Ishikawa (cell line): Measurements from ENCODE around the gene FAM219A.

ENCODE experiments used
- CEBPB ChIP-seq: IDR thresholded peaks from 2 replicates; pipeline ENCODE4 v1.6.1; 2012
- EP300 ChIP-seq: IDR thresholded peaks from 2 replicates; pipeline ENCODE4 v1.6.1; 2012; ENCODE audit warnings: borderline replicate concordance
- RAD21 ChIP-seq: IDR thresholded peaks from 2 replicates; pipeline ENCODE4 v1.6.1; 2012; ENCODE audit warnings: low read depth
- TAF1 ChIP-seq: IDR thresholded peaks from 2 replicates; pipeline ENCODE4 v1.6.1; 2012; ENCODE audit warnings: low read depth, mild to moderate bottlenecking
- TCF12 ChIP-seq: IDR thresholded peaks from 2 replicates; pipeline ENCODE4 v1.6.1; 2012; ENCODE audit warnings: low read depth
- TF ChIP-seq, protein P1 (sequence below): IDR thresholded peaks from 2 replicates; pipeline ENCODE4 v1.6.1; 2012; ENCODE audit warnings: low read depth, mild to moderate bottlenecking

DNA sequence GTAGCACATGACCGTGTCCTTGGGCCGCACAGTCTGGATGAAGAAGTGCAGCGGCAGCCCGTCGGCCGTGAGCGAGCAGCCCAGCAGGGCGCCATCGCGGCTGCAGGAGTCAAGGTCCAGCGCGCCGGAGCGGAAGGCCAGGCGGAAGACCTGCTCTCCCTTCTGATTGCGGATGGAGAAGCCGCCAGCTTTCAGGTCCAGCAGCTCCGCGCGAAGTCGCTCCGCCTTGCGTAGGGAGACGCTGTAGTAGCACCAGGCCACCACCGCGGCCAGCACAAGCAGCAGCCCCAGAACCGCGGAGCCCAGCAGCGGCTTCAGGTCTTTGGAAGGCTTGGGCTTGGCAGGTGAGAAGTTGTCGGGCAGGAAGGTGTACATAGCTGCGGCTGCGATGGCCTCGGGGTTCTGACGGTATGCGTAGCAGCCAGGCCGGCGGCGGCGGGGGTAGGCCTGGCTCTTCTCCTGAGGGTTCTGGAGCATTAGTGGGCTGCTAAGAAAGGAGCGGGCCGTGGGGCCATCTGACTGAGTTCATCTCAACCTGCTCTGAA lies 85.8 kb downstream of the FAM219A start:
- TF ChIP-seq TAF1 = no peak
- TF ChIP-seq, protein P1, sequence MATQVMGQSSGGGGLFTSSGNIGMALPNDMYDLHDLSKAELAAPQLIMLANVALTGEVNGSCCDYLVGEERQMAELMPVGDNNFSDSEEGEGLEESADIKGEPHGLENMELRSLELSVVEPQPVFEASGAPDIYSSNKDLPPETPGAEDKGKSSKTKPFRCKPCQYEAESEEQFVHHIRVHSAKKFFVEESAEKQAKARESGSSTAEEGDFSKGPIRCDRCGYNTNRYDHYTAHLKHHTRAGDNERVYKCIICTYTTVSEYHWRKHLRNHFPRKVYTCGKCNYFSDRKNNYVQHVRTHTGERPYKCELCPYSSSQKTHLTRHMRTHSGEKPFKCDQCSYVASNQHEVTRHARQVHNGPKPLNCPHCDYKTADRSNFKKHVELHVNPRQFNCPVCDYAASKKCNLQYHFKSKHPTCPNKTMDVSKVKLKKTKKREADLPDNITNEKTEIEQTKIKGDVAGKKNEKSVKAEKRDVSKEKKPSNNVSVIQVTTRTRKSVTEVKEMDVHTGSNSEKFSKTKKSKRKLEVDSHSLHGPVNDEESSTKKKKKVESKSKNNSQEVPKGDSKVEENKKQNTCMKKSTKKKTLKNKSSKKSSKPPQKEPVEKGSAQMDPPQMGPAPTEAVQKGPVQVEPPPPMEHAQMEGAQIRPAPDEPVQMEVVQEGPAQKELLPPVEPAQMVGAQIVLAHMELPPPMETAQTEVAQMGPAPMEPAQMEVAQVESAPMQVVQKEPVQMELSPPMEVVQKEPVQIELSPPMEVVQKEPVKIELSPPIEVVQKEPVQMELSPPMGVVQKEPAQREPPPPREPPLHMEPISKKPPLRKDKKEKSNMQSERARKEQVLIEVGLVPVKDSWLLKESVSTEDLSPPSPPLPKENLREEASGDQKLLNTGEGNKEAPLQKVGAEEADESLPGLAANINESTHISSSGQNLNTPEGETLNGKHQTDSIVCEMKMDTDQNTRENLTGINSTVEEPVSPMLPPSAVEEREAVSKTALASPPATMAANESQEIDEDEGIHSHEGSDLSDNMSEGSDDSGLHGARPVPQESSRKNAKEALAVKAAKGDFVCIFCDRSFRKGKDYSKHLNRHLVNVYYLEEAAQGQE = no peak
- no peak for TF ChIP-seq TCF12
- no peak for TF ChIP-seq RAD21
- TF ChIP-seq CEBPB = no peak
- TF ChIP-seq EP300 = no peak
